ENCODE measurements around the gene HEMK1.

HEMK1 gene

GRCh38 chr3:50542177-50543034 lies 26.9 kb upstream of the HEMK1 start:
- peak; percentile 45 to 52 for DNase-seq (ENCODE audit: low read depth in 1 of 2, low spot score in 1 of 2)

- DNase-seq (ENCODE audit: low read depth in 1 of 2, low spot score in 1 of 2) = no peak
These were observed 23.5 kb upstream of the HEMK1 start for GRCh38 chr3:50545781-50546180.

GRCh38 chr3:50549226-50549625 lies 20.1 kb upstream of the HEMK1 start:
- DNase-seq (ENCODE audit: low read depth in 1 of 2, low spot score in 1 of 2) = no peak

GRCh38 chr3:50550079-50550736 lies 19.1 kb upstream of the HEMK1 start:
- peak; percentile 37 to 51 for DNase-seq (ENCODE audit: low read depth in 1 of 2, low spot score in 1 of 2)

- no peak for DNase-seq (ENCODE audit: low read depth in 1 of 2, low spot score in 1 of 2)
These were observed 18.2 kb upstream of the HEMK1 start for GRCh38 chr3:50551054-50551659.

- no peak for DNase-seq (ENCODE audit: low read depth in 1 of 2, low spot score in 1 of 2)
These were observed 17.5 kb upstream of the HEMK1 start for GRCh38 chr3:50551681-50552435.

- no peak for DNase-seq (ENCODE audit: low read depth in 1 of 2, low spot score in 1 of 2)
These were observed 16.7 kb upstream of the HEMK1 start for GRCh38 chr3:50552598-50552997.

- DNase-seq (ENCODE audit: low read depth in 1 of 2, low spot score in 1 of 2) = no peak
These were observed 14.8 kb upstream of the HEMK1 start for GRCh38 chr3:50554553-50554952.

GRCh38 chr3:50557106-50557505 lies 12.2 kb upstream of the HEMK1 start:
- DNase-seq (ENCODE audit: low read depth in 1 of 2, low spot score in 1 of 2) = no peak

- no peak for DNase-seq (ENCODE audit: low read depth in 1 of 2, low spot score in 1 of 2)
These were observed 11.4 kb upstream of the HEMK1 start for GRCh38 chr3:50557915-50558314.

GRCh38 chr3:50559702-50560101 lies 9.6 kb upstream of the HEMK1 start:
- no peak for DNase-seq (ENCODE audit: low read depth in 1 of 2, low spot score in 1 of 2)

- no peak for DNase-seq (ENCODE audit: low read depth in 1 of 2, low spot score in 1 of 2)
These were observed 6.5 kb upstream of the HEMK1 start for GRCh38 chr3:50562861-50563260.

GRCh38 chr3:50563867-50564266 lies 5.5 kb upstream of the HEMK1 start:
- no peak for DNase-seq (ENCODE audit: low read depth in 1 of 2, low spot score in 1 of 2)

- no peak for DNase-seq (ENCODE audit: low read depth in 1 of 2, low spot score in 1 of 2)
These were observed 5.0 kb upstream of the HEMK1 start for GRCh38 chr3:50564321-50564720.

- no peak for DNase-seq (ENCODE audit: low read depth in 1 of 2, low spot score in 1 of 2)
These were observed 2.3 kb upstream of the HEMK1 start for GRCh38 chr3:50567011-50567385.

- DNase-seq (ENCODE audit: low read depth in 1 of 2, low spot score in 1 of 2) = peak; percentile 83 to 92
These were observed 1.7 kb upstream of the HEMK1 start, which contains the start of gene C3orf18 for GRCh38 chr3:50567386-50568167. Gene C3orf18, minus strand, starts transcription at chr3:50567747. Its CDS starts 2,048 bp downstream, at chr3:50565699.

- DNase-seq (ENCODE audit: low read depth in 1 of 2, low spot score in 1 of 2) = no peak
These were observed 1.4 kb downstream of the HEMK1 start for GRCh38 chr3:50570508-50571279.

GRCh38 chr3:50571486-50571885 lies 2.2 kb downstream of the HEMK1 start:
- DNase-seq (ENCODE audit: low read depth in 1 of 2, low spot score in 1 of 2) = no peak

GRCh38 chr3:50572158-50572557 lies 2.8 kb downstream of the HEMK1 start:
- peak; percentile 65 to 85 for DNase-seq (ENCODE audit: low read depth in 1 of 2, low spot score in 1 of 2)
